CD8-positive, alpha-beta memory T cell (primary cell): ENCODE data around the gene PHACTR2. TPM values are rescaled to one million over a fixed set of nuclear protein-coding genes. Genes with fewer than 3 reads are reported as not detected.

Source experiments
- CTCF ChIA-PET: fragments of 350-600 bp; sonication (Branson Sonifier 250); formaldehyde crosslinking; loops from one replicate; lab custom pipeline; 2021; ENCODE audit warnings: antibody characterized with exemption; lab: Charles Lee
- POLR2A ChIA-PET: fragments of 350-600 bp; sonication (Branson Sonifier 250); formaldehyde crosslinking; loops from one replicate; lab custom pipeline; 2021; ENCODE audit warnings: antibody characterized with exemption; lab: Charles Lee
- DNase-seq, 5 donors: peaks; one replicate each; pipeline versions ENCODE4 v3.0.0 to v3.0.0-alpha.2; 2020 to 2022; ENCODE audit warnings: mixed read lengths in 1 of 5
- H3K27ac ChIP-seq: one replicate; pipeline ENCODE4 v1.7.0; 2013; ENCODE audit warnings: low read depth, mild to moderate bottlenecking, low read length, moderate library complexity
- H3K27me3 ChIP-seq: 2 replicates; pipeline ENCODE4 v1.7.0; 2013; ENCODE audit warnings: low read length, mild to moderate bottlenecking; ENCODE audit not compliant: insufficient read depth, poor library complexity, severe bottlenecking
- H3K36me3 ChIP-seq: 2 replicates; pipeline ENCODE4 v1.7.0; 2013; ENCODE audit warnings: mild to moderate bottlenecking, low read length, moderate library complexity; ENCODE audit not compliant: insufficient read depth
- H3K4me1 ChIP-seq: 2 replicates; pipeline ENCODE4 v1.7.0; 2013; ENCODE audit warnings: mild to moderate bottlenecking, low read length, moderate library complexity; ENCODE audit not compliant: insufficient read depth
- H3K4me3 ChIP-seq: 2 replicates; pipeline ENCODE4 v1.7.0; 2013; ENCODE audit warnings: mild to moderate bottlenecking, low read length
- H3K9me3 ChIP-seq: 2 replicates; pipeline ENCODE4 v1.7.0; 2013; ENCODE audit warnings: mild to moderate bottlenecking, low read length
- H3K27ac Mint-ChIP-seq, 8 donors: one replicate each; pipeline ENCODE4 v1.8.0; 2020 to 2021; ENCODE audit warnings: mixed read lengths in 8 of 8, mild to moderate bottlenecking in 6 of 8, inconsistent platforms in 3 of 8, moderate library complexity in 3 of 8
- H3K27me3 Mint-ChIP-seq, 2 donors: one replicate each; pipeline ENCODE4 v1.8.0; 2020 to 2021; ENCODE audit warnings: mixed read lengths in 2 of 2, mild to moderate bottlenecking in 1 of 2, moderate library complexity in 1 of 2
- H3K36me3 Mint-ChIP-seq, 3 donors: one replicate each; pipeline ENCODE4 v1.8.0; 2020 to 2021; ENCODE audit warnings: mixed read lengths in 3 of 3, inconsistent platforms in 1 of 3, mild to moderate bottlenecking in 1 of 3
- H3K4me1 Mint-ChIP-seq, 3 donors: one replicate each; pipeline ENCODE4 v1.8.0; 2020 to 2021; ENCODE audit warnings: mixed read lengths in 3 of 3, inconsistent platforms in 1 of 3, mild to moderate bottlenecking in 1 of 3
- H3K4me3 Mint-ChIP-seq, 7 donors: one replicate each; pipeline ENCODE4 v1.8.0; 2020 to 2021; ENCODE audit warnings: mixed read lengths in 7 of 7, mild to moderate bottlenecking in 6 of 7, moderate library complexity in 4 of 7, inconsistent platforms in 2 of 7
- H3K9me3 Mint-ChIP-seq, 5 donors: one replicate each; pipeline ENCODE4 v1.8.0; 2020 to 2022; ENCODE audit warnings: mixed read lengths in 5 of 5, mild to moderate bottlenecking in 3 of 5, moderate library complexity in 2 of 5, inconsistent platforms in 1 of 5
- polyA plus RNA-seq: library from polyadenylated mRNA; unstranded; fragments of 300-500 nt; fragmentation: Illumina TruSeq; gene quantifications from one replicate; pipeline ENCODE4 v1.2.3, GENCODE V29; 2021
- total RNA-seq, 2 experiments: library from RNA; stranded (reverse); gene quantifications; one replicate each; pipeline ENCODE4 v1.2.3, GENCODE V29; 2021

The PHACTR2 gene
- total and polyA plus RNA-seq, 3 experiments from 2014 or later: 27.8 to 42.1 (median 29.1) TPM

- peaks cover 12% of the 10 kb centered on the region for H3K4me1 ChIP-seq
- no peak for DNase-seq
- CTCF ChIA-PET: no interaction called here
- no peaks in the 10 kb centered on the region for H3K9me3 ChIP-seq
- Mint-ChIP-seq H3K36me3 (peaks cover 0 to 15% (median 0%) of the 10 kb centered on the region in 3 donors), H3K4me1 (peaks cover 13 to 16% (median 15%) of the 10 kb centered on the region in 3 donors), H3K27ac (peak overlapping the region in 2 of 8 donors; percentile 6 to 13), H3K27me3 (peaks cover 0 to 3% of the 10 kb centered on the region in 2 donors), H3K4me3 (peak overlapping the region in 1 of 7 donors; percentile 62), H3K9me3 (no peaks in the 10 kb centered on the region)
- H3K27ac ChIP-seq: no peak overlapping the region
- H3K36me3 ChIP-seq: no peaks in the 10 kb centered on the region
- POLR2A ChIA-PET: no interaction called here
- no peaks in the 10 kb centered on the region for H3K27me3 ChIP-seq
- H3K4me3 ChIP-seq: no peak overlapping the region
Measured at GRCh38 chr6:143839196-143839595, 161.4 kb downstream of the PHACTR2 start.

GRCh38 chr6:143840595-143841265 lies 163.0 kb downstream of the PHACTR2 start:
- Mint-ChIP-seq H3K4me3 (peak overlapping the region in 5 of 7 donors; percentile 13 to 73 (median 36)), H3K27me3 (peaks cover 0 to 3% of the 10 kb centered on the region in 2 donors), H3K27ac (peak overlapping the region in 4 of 8 donors; percentile 51 to 79 (median 56)), H3K36me3 (peaks cover 1 to 28% (median 2%) of the 10 kb centered on the region in 3 donors), H3K9me3 (no peaks in the 10 kb centered on the region), H3K4me1 (peaks cover 20 to 24% (median 23%) of the 10 kb centered on the region in 3 donors)
- peaks cover 10% of the 10 kb centered on the region for H3K36me3 ChIP-seq
- no peak overlapping the region for H3K27ac ChIP-seq
- peaks cover 22% of the 10 kb centered on the region for H3K4me1 ChIP-seq
- DNase-seq: no peak
- ChIA-PET POLR2A (no interaction called here), CTCF (no interaction called here)
- H3K4me3 ChIP-seq: no peak overlapping the region
- no peaks in the 10 kb centered on the region for H3K27me3 ChIP-seq
- H3K9me3 ChIP-seq: no peaks in the 10 kb centered on the region

- POLR2A ChIA-PET: interaction anchor here (0.6 to 1.2 kb wide), 6 partner anchors 16 to 392 kb away, joined by 3 to 5 read pairs (median 4); partner anchors contain the start of genes ADAT2, PEX3 and SF3B5
- Mint-ChIP-seq H3K27ac (peak overlapping the region; percentile 94 to 99 (median 98)), H3K4me3 (peak overlapping the region; percentile 88 to 98 (median 94)), H3K27me3 (peaks cover 0 to 3% of the 10 kb centered on the region in 2 donors), H3K9me3 (no peaks in the 10 kb centered on the region), H3K36me3 (peaks cover 5 to 43% (median 8%) of the 10 kb centered on the region in 3 donors), H3K4me1 (peaks cover 23 to 34% (median 28%) of the 10 kb centered on the region in 3 donors)
- no peaks in the 10 kb centered on the region for H3K9me3 ChIP-seq
- H3K27me3 ChIP-seq: no peaks in the 10 kb centered on the region
- peaks cover 27% of the 10 kb centered on the region for H3K36me3 ChIP-seq
- peak overlapping the region; percentile 95 for H3K4me3 ChIP-seq
- CTCF ChIA-PET: interaction anchor here (0.9 to 1.3 kb wide), 5 partner anchors 8 to 267 kb away, joined by 3 to 4 read pairs (median 3); no protein-coding TSS in a partner anchor
- no peak for DNase-seq
- peak overlapping the region; percentile 96 for H3K27ac ChIP-seq
- peaks cover 22% of the 10 kb centered on the region for H3K4me1 ChIP-seq
Measured at GRCh38 chr6:143842461-143842901, 164.7 kb downstream of the PHACTR2 start.

- H3K27me3 Mint-ChIP-seq: peaks cover 0 to 3% of the 10 kb centered on the region in 2 donors
- CTCF ChIA-PET: interaction anchor here (0.9 to 2.2 kb wide), 6 partner anchors 8 to 330 kb away, joined by 3 to 7 read pairs (median 4); no protein-coding TSS in a partner anchor
- H3K27ac Mint-ChIP-seq: peak within 1 kb of the TSS; percentile 94 to 99 (median 98)
- DNase-seq: peak; percentile 89 to 95 (median 90)
- peak within 1 kb of the TSS; percentile 88 to 98 (median 94) for H3K4me3 Mint-ChIP-seq
- H3K36me3 ChIP-seq: peaks cover 32% of the 10 kb centered on the region
- POLR2A ChIA-PET: interaction anchor here (0.6 to 1.2 kb wide), 6 partner anchors 16 to 392 kb away, joined by 3 to 5 read pairs (median 4); partner anchors contain the start of genes ADAT2, PEX3 and SF3B5
- H3K4me1 Mint-ChIP-seq: peaks cover 23 to 38% (median 28%) of the 10 kb centered on the region in 3 donors
- H3K4me1 ChIP-seq: peaks cover 22% of the 10 kb centered on the region
- peak within 1 kb of the TSS; percentile 96 for H3K27ac ChIP-seq
- no peaks in the 10 kb centered on the region for H3K27me3 ChIP-seq
- peak within 1 kb of the TSS; percentile 95 for H3K4me3 ChIP-seq
- H3K9me3 ChIP-seq: no peaks in the 10 kb centered on the region
- H3K9me3 Mint-ChIP-seq: no peaks in the 10 kb centered on the region
- H3K36me3 Mint-ChIP-seq: peaks cover 5 to 48% (median 10%) of the 10 kb centered on the region in 3 donors
Measured at GRCh38 chr6:143842902-143843676, 165.3 kb downstream of the PHACTR2 start, which contains the start of gene LTV1. Gene LTV1 (plus strand): TSS chr6:143843338. CDS start chr6:143843478, 140 bp downstream.

GRCh38 chr6:143843677-143843999 lies 165.9 kb downstream of the PHACTR2 start:
- ChIA-PET CTCF (interaction anchor here (0.9 to 2.2 kb wide), 6 partner anchors 9 to 330 kb away, joined by 3 to 7 read pairs (median 4); no protein-coding TSS in a partner anchor), POLR2A (interaction anchor here (0.7 to 1.2 kb wide), 4 partner anchors 220 to 509 kb away, joined by 3 to 5 read pairs (median 4); no protein-coding TSS in a partner anchor)
- Histone ChIP-seq H3K4me1 (peaks cover 22% of the 10 kb centered on the region), H3K27me3 (no peaks in the 10 kb centered on the region), H3K4me3 (peak overlapping the region; percentile 95), H3K27ac (peak overlapping the region; percentile 96), H3K36me3 (peaks cover 36% of the 10 kb centered on the region), H3K9me3 (no peaks in the 10 kb centered on the region)
- Mint-ChIP-seq H3K9me3 (no peaks in the 10 kb centered on the region), H3K36me3 (peaks cover 5 to 53% (median 16%) of the 10 kb centered on the region in 3 donors), H3K27ac (peak overlapping the region; percentile 94 to 99 (median 98)), H3K4me3 (peak overlapping the region; percentile 88 to 98 (median 94)), H3K4me1 (peaks cover 26 to 42% (median 32%) of the 10 kb centered on the region in 3 donors), H3K27me3 (peaks cover 0 to 3% of the 10 kb centered on the region in 2 donors)
- DNase-seq: no peak

GRCh38 chr6:143844006-143844405 lies 166.2 kb downstream of the PHACTR2 start:
- Mint-ChIP-seq H3K9me3 (no peaks in the 10 kb centered on the region), H3K27ac (peak overlapping the region; percentile 94 to 99 (median 98)), H3K36me3 (peaks cover 5 to 57% (median 17%) of the 10 kb centered on the region in 3 donors), H3K4me3 (peak overlapping the region; percentile 88 to 98 (median 94)), H3K27me3 (peaks cover 0 to 3% of the 10 kb centered on the region in 2 donors), H3K4me1 (peaks cover 26 to 46% (median 35%) of the 10 kb centered on the region in 3 donors)
- CTCF ChIA-PET: interaction anchor here (1.3 to 2.2 kb wide), 3 partner anchors 9 to 331 kb away, joined by 4 to 7 read pairs (median 4); no protein-coding TSS in a partner anchor
- H3K27me3 ChIP-seq: no peaks in the 10 kb centered on the region
- H3K4me3 ChIP-seq: peak overlapping the region; percentile 95
- no peaks in the 10 kb centered on the region for H3K9me3 ChIP-seq
- H3K4me1 ChIP-seq: peaks cover 22% of the 10 kb centered on the region
- no peak for DNase-seq
- peaks cover 36% of the 10 kb centered on the region for H3K36me3 ChIP-seq
- peak overlapping the region; percentile 96 for H3K27ac ChIP-seq
- POLR2A ChIA-PET: interaction anchor here (0.7 to 0.8 kb wide), 2 partner anchors 308 to 509 kb away, joined by 3 to 4 read pairs; no protein-coding TSS in a partner anchor

- no peak overlapping the region for H3K4me3 ChIP-seq
- H3K9me3 ChIP-seq: no peaks in the 10 kb centered on the region
- POLR2A ChIA-PET: interaction anchor here (0.6 kb wide), 1 partner anchor 177 kb away, joined by 3 read pairs; no protein-coding TSS in a partner anchor
- H3K9me3 Mint-ChIP-seq: no peaks in the 10 kb centered on the region
- peaks cover 30 to 55% (median 46%) of the 10 kb centered on the region in 3 donors for H3K4me1 Mint-ChIP-seq
- DNase-seq: no peak
- no peaks in the 10 kb centered on the region for H3K27me3 Mint-ChIP-seq
- peak overlapping the region in 1 of 7 donors; percentile 75 for H3K4me3 Mint-ChIP-seq
- H3K4me1 ChIP-seq: peaks cover 22% of the 10 kb centered on the region
- H3K36me3 Mint-ChIP-seq: peaks cover 11 to 67% (median 27%) of the 10 kb centered on the region in 3 donors
- H3K27ac ChIP-seq: no peak overlapping the region
- no peaks in the 10 kb centered on the region for H3K27me3 ChIP-seq
- peak overlapping the region in 1 of 8 donors; percentile 42 for H3K27ac Mint-ChIP-seq
- CTCF ChIA-PET: interaction anchor here (2.2 kb wide), 1 partner anchor 332 kb away, joined by 7 read pairs; no protein-coding TSS in a partner anchor
- peaks cover 44% of the 10 kb centered on the region for H3K36me3 ChIP-seq
Measured at GRCh38 chr6:143845033-143845432, 167.3 kb downstream of the PHACTR2 start.
